ENCODE measurements around the gene SAE1.

GRCh38 chr19:47152205-47152604 is 21.6 kb downstream of the SAE1 start:
- no peak for TF ChIP-seq POLR2A (IDR thresholded peaks at IDR 0.05)
- TF ChIP-seq, protein P1, sequence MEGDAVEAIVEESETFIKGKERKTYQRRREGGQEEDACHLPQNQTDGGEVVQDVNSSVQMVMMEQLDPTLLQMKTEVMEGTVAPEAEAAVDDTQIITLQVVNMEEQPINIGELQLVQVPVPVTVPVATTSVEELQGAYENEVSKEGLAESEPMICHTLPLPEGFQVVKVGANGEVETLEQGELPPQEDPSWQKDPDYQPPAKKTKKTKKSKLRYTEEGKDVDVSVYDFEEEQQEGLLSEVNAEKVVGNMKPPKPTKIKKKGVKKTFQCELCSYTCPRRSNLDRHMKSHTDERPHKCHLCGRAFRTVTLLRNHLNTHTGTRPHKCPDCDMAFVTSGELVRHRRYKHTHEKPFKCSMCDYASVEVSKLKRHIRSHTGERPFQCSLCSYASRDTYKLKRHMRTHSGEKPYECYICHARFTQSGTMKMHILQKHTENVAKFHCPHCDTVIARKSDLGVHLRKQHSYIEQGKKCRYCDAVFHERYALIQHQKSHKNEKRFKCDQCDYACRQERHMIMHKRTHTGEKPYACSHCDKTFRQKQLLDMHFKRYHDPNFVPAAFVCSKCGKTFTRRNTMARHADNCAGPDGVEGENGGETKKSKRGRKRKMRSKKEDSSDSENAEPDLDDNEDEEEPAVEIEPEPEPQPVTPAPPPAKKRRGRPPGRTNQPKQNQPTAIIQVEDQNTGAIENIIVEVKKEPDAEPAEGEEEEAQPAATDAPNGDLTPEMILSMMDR (IDR thresholded peaks at IDR 0.05): no peak

Data from heart left ventricle (tissue), 13 donors.